ENCODE data around the gene SPECC1. TPM values are rescaled to one million over a fixed set of nuclear protein-coding genes. Genes with fewer than 3 reads are reported as not detected.

The SPECC1 gene
- total RNA-seq, 1 experiment from 2014 or later, result 128 TPM

GRCh38 chr17:20307326-20307910 lies 298.3 kb downstream of the SPECC1 start:
- TF ChIP-seq CTCF (conservative IDR thresholded peaks at IDR 0.05) (no peak), EZH2 (IDR thresholded peaks at IDR 0.05; ENCODE audit: low read depth) (no peak)
- Histone ChIP-seq H3K4me2 (no peak overlapping the region), H3K9me2 (ENCODE audit: insufficient read depth) (no peaks in the 10 kb centered on the region), H3K36me3 (ENCODE audit: low read depth) (peaks cover 24% of the 10 kb centered on the region), H3K9me3 (ENCODE audit: insufficient read depth, low read depth) (peaks cover 9% of the 10 kb centered on the region; the same call in 1 of the 2 replicates), H3K27ac (no peak overlapping the region), H4K20me1 (ENCODE audit: insufficient read depth) (no peaks in the 10 kb centered on the region), H2AFZ (no peak overlapping the region), H3K27me3 (ENCODE audit: insufficient read depth, low read depth) (no peaks in the 10 kb centered on the region), H3K4me3 (no peak overlapping the region), H3K4me1 (replicated peaks; ENCODE audit: insufficient read depth) (no peaks in the 10 kb centered on the region), H3F3A (ENCODE audit: insufficient read depth, low read depth) (no peaks in the 10 kb centered on the region), H3K79me2 (ENCODE audit: low read depth) (no peaks in the 10 kb centered on the region)
- DNase-seq, result no peak
- intact Hi-C loops (cut with micrococcal nuclease; ENCODE audit: unreplicated experiment), result no loop called here
- ChIA-PET POLR2A (ENCODE audit: unreplicated experiment) (no interaction called here), CTCF (interaction anchor here (0.6 kb wide), 1 partner anchor 78 kb away, joined by 5 read pairs; no protein-coding TSS in a partner anchor)
- BruUV-seq (replicated peaks), result no TSS peak

GRCh38 chr17:20310481-20310880 lies 301.3 kb downstream of the SPECC1 start:
- Histone ChIP-seq H3K36me3 (ENCODE audit: low read depth) (peaks cover 24% of the 10 kb centered on the region), H3K27me3 (ENCODE audit: insufficient read depth, low read depth) (no peaks in the 10 kb centered on the region), H3F3A (ENCODE audit: insufficient read depth, low read depth) (no peaks in the 10 kb centered on the region), H2AFZ (no peak overlapping the region), H3K9me2 (ENCODE audit: insufficient read depth) (no peaks in the 10 kb centered on the region), H3K79me2 (ENCODE audit: low read depth) (no peaks in the 10 kb centered on the region), H4K20me1 (ENCODE audit: insufficient read depth) (no peaks in the 10 kb centered on the region), H3K4me2 (no peak overlapping the region), H3K4me3 (no peak overlapping the region), H3K4me1 (replicated peaks; ENCODE audit: insufficient read depth) (no peaks in the 10 kb centered on the region), H3K9me3 (ENCODE audit: insufficient read depth, low read depth) (peaks cover 9% of the 10 kb centered on the region; the same call in 1 of the 2 replicates), H3K27ac (no peak overlapping the region)
- CTCF ChIA-PET, result no interaction called here
- POLR2A ChIA-PET (ENCODE audit: unreplicated experiment), result interaction anchor here (0.6 kb wide), 1 partner anchor 307 kb away, joined by 10 read pairs; no protein-coding TSS in a partner anchor
- no peak for TF ChIP-seq CTCF (conservative IDR thresholded peaks at IDR 0.05)
- TF ChIP-seq EZH2 (IDR thresholded peaks at IDR 0.05; ENCODE audit: low read depth), result no peak
- DNase-seq, result no peak
- no TSS peak for BruUV-seq (replicated peaks)
- intact Hi-C loops (cut with micrococcal nuclease; ENCODE audit: unreplicated experiment), result no loop called here

GRCh38 chr17:20313306-20313705 lies 304.1 kb downstream of the SPECC1 start:
- Histone ChIP-seq H3K4me3 (no peak overlapping the region), H3K36me3 (ENCODE audit: low read depth) (no peaks in the 10 kb centered on the region), H3K4me1 (replicated peaks; ENCODE audit: insufficient read depth) (no peaks in the 10 kb centered on the region), H3K9me2 (ENCODE audit: insufficient read depth) (no peaks in the 10 kb centered on the region), H3K9me3 (ENCODE audit: insufficient read depth, low read depth) (no peaks in the 10 kb centered on the region), H4K20me1 (ENCODE audit: insufficient read depth) (no peaks in the 10 kb centered on the region), H3K4me2 (no peak overlapping the region), H3F3A (ENCODE audit: insufficient read depth, low read depth) (no peaks in the 10 kb centered on the region), H2AFZ (no peak overlapping the region), H3K79me2 (ENCODE audit: low read depth) (no peaks in the 10 kb centered on the region), H3K27me3 (ENCODE audit: insufficient read depth, low read depth) (no peaks in the 10 kb centered on the region), H3K27ac (no peak overlapping the region)
- ChIA-PET POLR2A (ENCODE audit: unreplicated experiment) (no interaction called here), CTCF (no interaction called here)
- no TSS peak for BruUV-seq (replicated peaks)
- no peak for DNase-seq
- intact Hi-C loops (cut with micrococcal nuclease; ENCODE audit: unreplicated experiment), result no loop called here
- TF ChIP-seq CTCF (conservative IDR thresholded peaks at IDR 0.05) (no peak), EZH2 (IDR thresholded peaks at IDR 0.05; ENCODE audit: low read depth) (no peak)

Data from PC-9 (cell line).